HG03060 (cell line): ENCODE measurements around the gene LGSN.
A peak's percentile ranks its signal among the peaks of the same experiment; 100 is the strongest.
"Not testable (repeated sequence)": the region's sequence is repeated elsewhere in the genome, so short reads cannot be mapped to it uniquely, and the experiment has no call there.

ENCODE experiments used
- ATAC-seq: cut with Tn5 transposase; IDR thresholded peaks from one replicate; pipeline ENCODE4 v1.9.1; 2021; ENCODE audit warnings: low read depth, moderate number of reproducible peaks; ENCODE audit not compliant: unreplicated experiment

Gene LGSN

GRCh38 chr6:63319939-63320338, at the start of gene LGSN:
TSS of gene LGSN (minus strand) at chr6:63319983. CDS start at chr6:63319943, 40 bp downstream.
- no peak for ATAC-seq

GRCh38 chr6:63368347-63368746, 48.6 kb upstream of the LGSN start:
- ATAC-seq, result no peak

GRCh38 chr6:63362500-63363120, 42.8 kb upstream of the LGSN start:
- not testable (repeated sequence) for ATAC-seq

GRCh38 chr6:63357384-63357783, 37.6 kb upstream of the LGSN start:
- not testable (repeated sequence) for ATAC-seq

GRCh38 chr6:63355632-63356031, 35.8 kb upstream of the LGSN start:
- ATAC-seq, result no peak

- ATAC-seq, result no peak
Measured at GRCh38 chr6:63353286-63353630, 33.5 kb upstream of the LGSN start.

- ATAC-seq, result peak; percentile 87
Measured at GRCh38 chr6:63352544-63353285, 32.9 kb upstream of the LGSN start.

- peak; percentile 33 for ATAC-seq
Measured at GRCh38 chr6:63352069-63352543, 32.3 kb upstream of the LGSN start.

GRCh38 chr6:63349401-63349800, 29.6 kb upstream of the LGSN start:
- no peak for ATAC-seq

GRCh38 chr6:63348836-63349235, 29.1 kb upstream of the LGSN start:
- ATAC-seq, result no peak

GRCh38 chr6:63347599-63347998, 27.8 kb upstream of the LGSN start:
- ATAC-seq, result no peak

- ATAC-seq, result no peak
Measured at GRCh38 chr6:63346217-63346835, 26.5 kb upstream of the LGSN start.

- no peak for ATAC-seq
Measured at GRCh38 chr6:63340351-63340750, 20.6 kb upstream of the LGSN start.

GRCh38 chr6:63334652-63335051, 14.9 kb upstream of the LGSN start:
- not testable (repeated sequence) for ATAC-seq

GRCh38 chr6:63333440-63333839, 13.7 kb upstream of the LGSN start:
- ATAC-seq, result no peak

GRCh38 chr6:63326630-63327029, 6.8 kb upstream of the LGSN start:
- not testable (repeated sequence) for ATAC-seq

- ATAC-seq, result no peak
Measured at GRCh38 chr6:63322981-63323380, 3.2 kb upstream of the LGSN start.

- no peak for ATAC-seq
Measured at GRCh38 chr6:63321821-63322220, 2.0 kb upstream of the LGSN start.

GRCh38 chr6:63317641-63318040, 2.1 kb downstream of the LGSN start:
- no peak for ATAC-seq

- ATAC-seq, result no peak
Measured at GRCh38 chr6:63316113-63316512, 3.7 kb downstream of the LGSN start.

GRCh38 chr6:63313111-63313510, 6.7 kb downstream of the LGSN start:
- ATAC-seq, result no peak
